Loucy (cell line): ENCODE results near the gene CTLA4.

Source experiments
- H2AFZ ChIP-seq: fragments of 200-600 bp; sonication (generic); 2 replicates; pipeline ENCODE4 v1.6.0; 2016; ENCODE audit warnings: antibody characterized with exemption, mild to moderate bottlenecking, low read length, moderate library complexity
- H3F3A ChIP-seq: fragments of 200-600 bp; 2 replicates; pipeline ENCODE4 v1.6.0; 2016; ENCODE audit warnings: antibody characterized with exemption, low read depth, mild to moderate bottlenecking
- H3K27me3 ChIP-seq: fragments of 200-600 bp; sonication (generic); 2 replicates; pipeline ENCODE4 v1.6.1; 2014; ENCODE audit warnings: low read length, mild to moderate bottlenecking; ENCODE audit not compliant: insufficient read depth, poor library complexity, severe bottlenecking
- H3K36me3 ChIP-seq: fragments of 200-600 bp; sonication (generic); 2 replicates; pipeline ENCODE4 v1.6.1; 2016; ENCODE audit warnings: low read length; ENCODE audit not compliant: insufficient read depth
- H3K4me1 ChIP-seq: fragments of 200-600 bp; sonication (generic); 2 replicates; pipeline ENCODE4 v1.5.1; 2014; ENCODE audit warnings: low read length, mild to moderate bottlenecking; ENCODE audit not compliant: insufficient read depth, poor library complexity, severe bottlenecking
- H3K4me2 ChIP-seq: fragments of 200-600 bp; sonication (generic); 2 replicates; pipeline ENCODE4 v1.6.0; 2014; ENCODE audit warnings: antibody characterized with exemption, low read length, low read depth, mild to moderate bottlenecking; ENCODE audit not compliant: poor library complexity, severe bottlenecking
- H3K4me3 ChIP-seq: fragments of 200-600 bp; sonication (generic); 2 replicates; pipeline ENCODE4 v1.5.1; 2014; ENCODE audit warnings: low read length, mild to moderate bottlenecking, mixed read lengths; ENCODE audit not compliant: poor library complexity, severe bottlenecking
- H3K79me2 ChIP-seq: fragments of 200-600 bp; sonication (generic); 2 replicates; pipeline ENCODE4 v1.6.1; 2014; ENCODE audit warnings: low read length; ENCODE audit not compliant: insufficient read depth
- H3K9ac ChIP-seq: fragments of 200-600 bp; sonication (generic); 2 replicates; pipeline ENCODE4 v1.6.0; 2014; ENCODE audit warnings: mild to moderate bottlenecking, low read depth, low read length, moderate library complexity; ENCODE audit not compliant: poor library complexity, severe bottlenecking
- H3K9me2 ChIP-seq: fragments of 200-600 bp; sonication (generic); replicated peaks from 2 replicates; pipeline ENCODE4 v1.6.1; 2016; ENCODE audit warnings: low read depth, low read length, mixed read lengths
- H3K9me3 ChIP-seq: fragments of 200-600 bp; sonication (generic); 2 replicates; pipeline ENCODE4 v1.6.1; 2014; ENCODE audit warnings: mild to moderate bottlenecking, antibody characterized with exemption, low read length, low read depth; ENCODE audit not compliant: insufficient read depth
- H4K20me1 ChIP-seq: fragments of 200-600 bp; sonication (generic); 2 replicates; pipeline ENCODE4 v1.6.0; 2014; ENCODE audit warnings: antibody characterized with exemption, low read length, mild to moderate bottlenecking; ENCODE audit not compliant: insufficient read depth, poor library complexity, severe bottlenecking
- EZH2phosphoT487 ChIP-seq: fragments of 200-600 bp; IDR thresholded peaks from 2 replicates; pipeline ENCODE4 v1.6.1; 2018; ENCODE audit warnings: antibody characterized with exemption, mild to moderate bottlenecking, moderate library complexity, borderline replicate concordance
- TF ChIP-seq, protein P1 (sequence below): fragments of 200-600 bp; sonication (generic); conservative IDR thresholded peaks from 2 replicates; pipeline ENCODE4 v1.5.1; 2014; ENCODE audit warnings: mild to moderate bottlenecking, antibody characterized with exemption, low read length

Gene CTLA4

DNA sequence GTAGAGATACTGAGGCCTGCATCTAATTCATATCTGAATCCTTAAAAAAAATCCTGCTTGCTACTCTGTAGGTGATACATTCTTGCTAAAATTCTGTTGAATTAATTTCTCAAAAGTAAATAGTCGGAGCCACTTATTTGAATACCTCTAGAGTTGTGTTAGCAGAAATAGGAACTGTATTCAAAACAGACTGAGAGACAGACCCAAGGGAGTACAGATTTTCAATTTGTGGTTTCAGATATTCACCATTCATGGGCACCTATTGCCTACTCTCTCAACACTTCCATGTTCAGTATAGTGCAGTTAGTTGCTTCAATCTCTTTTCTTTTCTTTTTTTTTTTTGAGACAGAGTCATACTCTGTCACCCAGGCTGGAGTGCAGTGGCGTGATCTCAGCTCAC lies 46.6 kb upstream of the CTLA4 start:
- H3K27me3 ChIP-seq = no peaks in the 10 kb centered on the region
- no peak overlapping the region for H2AFZ ChIP-seq
- H3K9me3 ChIP-seq = no peaks in the 10 kb centered on the region
- no peak overlapping the region for H3K4me2 ChIP-seq
- no peaks in the 10 kb centered on the region for H3K4me1 ChIP-seq
- H3K4me3 ChIP-seq = no peak overlapping the region
- H3K9ac ChIP-seq = no peak overlapping the region
- H3K79me2 ChIP-seq = no peaks in the 10 kb centered on the region
- TF ChIP-seq EZH2phosphoT487 = no peak
- TF ChIP-seq, protein P1, sequence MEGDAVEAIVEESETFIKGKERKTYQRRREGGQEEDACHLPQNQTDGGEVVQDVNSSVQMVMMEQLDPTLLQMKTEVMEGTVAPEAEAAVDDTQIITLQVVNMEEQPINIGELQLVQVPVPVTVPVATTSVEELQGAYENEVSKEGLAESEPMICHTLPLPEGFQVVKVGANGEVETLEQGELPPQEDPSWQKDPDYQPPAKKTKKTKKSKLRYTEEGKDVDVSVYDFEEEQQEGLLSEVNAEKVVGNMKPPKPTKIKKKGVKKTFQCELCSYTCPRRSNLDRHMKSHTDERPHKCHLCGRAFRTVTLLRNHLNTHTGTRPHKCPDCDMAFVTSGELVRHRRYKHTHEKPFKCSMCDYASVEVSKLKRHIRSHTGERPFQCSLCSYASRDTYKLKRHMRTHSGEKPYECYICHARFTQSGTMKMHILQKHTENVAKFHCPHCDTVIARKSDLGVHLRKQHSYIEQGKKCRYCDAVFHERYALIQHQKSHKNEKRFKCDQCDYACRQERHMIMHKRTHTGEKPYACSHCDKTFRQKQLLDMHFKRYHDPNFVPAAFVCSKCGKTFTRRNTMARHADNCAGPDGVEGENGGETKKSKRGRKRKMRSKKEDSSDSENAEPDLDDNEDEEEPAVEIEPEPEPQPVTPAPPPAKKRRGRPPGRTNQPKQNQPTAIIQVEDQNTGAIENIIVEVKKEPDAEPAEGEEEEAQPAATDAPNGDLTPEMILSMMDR = no peak
- H4K20me1 ChIP-seq = no peaks in the 10 kb centered on the region
- no peaks in the 10 kb centered on the region for H3F3A ChIP-seq
- H3K36me3 ChIP-seq = no peaks in the 10 kb centered on the region
- no peaks in the 10 kb centered on the region for H3K9me2 ChIP-seq

DNA sequence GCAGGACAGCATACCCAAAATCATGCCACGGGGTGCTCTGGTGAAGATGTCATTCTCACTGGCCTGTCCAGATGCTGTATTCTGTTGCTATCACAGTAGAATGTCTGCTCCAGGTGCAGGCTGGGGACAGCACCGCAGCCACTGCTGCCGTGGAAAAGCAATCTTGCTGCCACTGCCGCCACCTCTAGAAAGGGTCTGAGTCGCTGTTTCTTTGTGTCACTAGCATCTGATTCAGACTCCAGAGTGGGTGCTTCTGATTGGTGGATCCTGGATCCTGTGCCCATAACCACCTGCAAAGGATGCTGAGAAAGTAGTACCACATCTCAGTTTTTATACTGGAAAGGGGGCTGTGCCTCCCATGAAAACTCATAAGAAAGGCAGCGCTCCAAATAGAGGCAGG lies 45.3 kb upstream of the CTLA4 start:
- no peak overlapping the region for H3K9ac ChIP-seq
- no peak for TF ChIP-seq EZH2phosphoT487
- TF ChIP-seq, protein P1 = no peak
- no peak overlapping the region for H3K4me3 ChIP-seq
- H2AFZ ChIP-seq = no peak overlapping the region
- H3K79me2 ChIP-seq = no peaks in the 10 kb centered on the region
- no peak overlapping the region for H3K4me2 ChIP-seq
- no peaks in the 10 kb centered on the region for H3F3A ChIP-seq
- no peaks in the 10 kb centered on the region for H3K9me2 ChIP-seq
- no peaks in the 10 kb centered on the region for H3K27me3 ChIP-seq
- no peaks in the 10 kb centered on the region for H4K20me1 ChIP-seq
- H3K4me1 ChIP-seq = no peaks in the 10 kb centered on the region
- no peaks in the 10 kb centered on the region for H3K36me3 ChIP-seq
- H3K9me3 ChIP-seq = no peaks in the 10 kb centered on the region

DNA sequence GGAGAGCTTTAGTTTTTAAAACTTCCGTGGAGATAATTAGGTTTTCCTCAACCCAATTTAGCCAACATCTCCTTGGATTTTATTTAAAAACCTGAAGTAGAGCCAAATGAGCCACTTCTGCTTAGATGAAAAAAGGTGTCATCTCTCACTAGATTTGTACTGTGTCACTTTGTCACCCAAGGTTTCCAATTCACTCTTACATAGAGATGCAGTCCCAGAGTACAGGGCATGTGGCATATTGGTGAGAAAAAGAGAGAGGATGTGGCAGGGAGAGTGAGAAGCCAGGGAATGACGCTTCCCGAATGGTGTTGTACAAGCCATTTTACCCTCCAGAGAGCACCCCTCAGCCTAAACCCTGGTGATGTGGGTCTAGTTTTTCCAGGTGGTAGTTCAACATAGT lies 44.4 kb upstream of the CTLA4 start:
- Histone ChIP-seq H3K4me1 (no peaks in the 10 kb centered on the region), H3K9me2 (no peaks in the 10 kb centered on the region), H4K20me1 (no peaks in the 10 kb centered on the region), H3K79me2 (no peaks in the 10 kb centered on the region), H3K27me3 (no peaks in the 10 kb centered on the region), H3F3A (no peaks in the 10 kb centered on the region), H3K9ac (no peak overlapping the region), H3K36me3 (no peaks in the 10 kb centered on the region), H3K4me3 (no peak overlapping the region), H3K9me3 (no peaks in the 10 kb centered on the region), H3K4me2 (no peak overlapping the region), H2AFZ (no peak overlapping the region)
- TF ChIP-seq, protein P1 = no peak
- TF ChIP-seq EZH2phosphoT487 = no peak
